ENCODE results near the gene CNTNAP2. TPM values are rescaled to one million over a fixed set of nuclear protein-coding genes. Genes with fewer than 3 reads are reported as not detected.

The CNTNAP2 gene
- total RNA-seq, 2 experiments from 2014 or later = 0.14 TPM; not detected in 1

GRCh38 chr7:148395990-148396716, 2279.6 kb downstream of the CNTNAP2 start:
- no peaks in the 10 kb centered on the region for H3K36me3 Mint-ChIP-seq (ENCODE audit: low read depth)
- H3K27ac Mint-ChIP-seq = no peak overlapping the region
- CTCF ChIA-PET = no interaction called here
- peaks cover 2% of the 10 kb centered on the region for H3K4me1 Mint-ChIP-seq (ENCODE audit: low read depth)
- intact Hi-C loops (cut with micrococcal nuclease) = no loop called here
- no peak for DNase-seq
- peaks cover 37% of the 10 kb centered on the region for H3K27me3 Mint-ChIP-seq (ENCODE audit: low read depth)
- no peak overlapping the region for H3K4me3 Mint-ChIP-seq
- no peaks in the 10 kb centered on the region for H3K9me3 Mint-ChIP-seq

GRCh38 chr7:148397056-148397455, 2280.5 kb downstream of the CNTNAP2 start:
- no peak for DNase-seq
- Mint-ChIP-seq H3K4me3 (no peak overlapping the region), H3K27ac (no peak overlapping the region), H3K4me1 (ENCODE audit: low read depth) (peaks cover 2% of the 10 kb centered on the region), H3K36me3 (ENCODE audit: low read depth) (no peaks in the 10 kb centered on the region), H3K9me3 (no peaks in the 10 kb centered on the region), H3K27me3 (ENCODE audit: low read depth) (peaks cover 42% of the 10 kb centered on the region)
- CTCF ChIA-PET = no interaction called here
- intact Hi-C loops (cut with micrococcal nuclease) = no loop called here

GRCh38 chr7:148397551-148397950, 2280.9 kb downstream of the CNTNAP2 start:
- Mint-ChIP-seq H3K27me3 (ENCODE audit: low read depth) (peaks cover 44% of the 10 kb centered on the region), H3K9me3 (no peaks in the 10 kb centered on the region), H3K4me3 (no peak overlapping the region), H3K36me3 (ENCODE audit: low read depth) (no peaks in the 10 kb centered on the region), H3K4me1 (ENCODE audit: low read depth) (peaks cover 2% of the 10 kb centered on the region), H3K27ac (no peak overlapping the region)
- intact Hi-C loops (cut with micrococcal nuclease) = no loop called here
- no peak for DNase-seq
- CTCF ChIA-PET = no interaction called here

- Mint-ChIP-seq H3K27ac (no peak overlapping the region), H3K9me3 (no peaks in the 10 kb centered on the region), H3K4me3 (no peak overlapping the region), H3K4me1 (ENCODE audit: low read depth) (peaks cover 2% of the 10 kb centered on the region), H3K27me3 (ENCODE audit: low read depth) (peaks cover 44% of the 10 kb centered on the region), H3K36me3 (ENCODE audit: low read depth) (no peaks in the 10 kb centered on the region)
- intact Hi-C loops (cut with micrococcal nuclease) = no loop called here
- no peak for DNase-seq
- CTCF ChIA-PET = no interaction called here
Measured at GRCh38 chr7:148397985-148398384, 2281.4 kb downstream of the CNTNAP2 start.

- Mint-ChIP-seq H3K36me3 (ENCODE audit: low read depth) (no peaks in the 10 kb centered on the region), H3K4me1 (ENCODE audit: low read depth) (peaks cover 2% of the 10 kb centered on the region), H3K27me3 (ENCODE audit: low read depth) (peaks cover 49% of the 10 kb centered on the region), H3K9me3 (no peaks in the 10 kb centered on the region), H3K27ac (no peak overlapping the region), H3K4me3 (no peak overlapping the region)
- no peak for DNase-seq
- intact Hi-C loops (cut with micrococcal nuclease) = no loop called here
- CTCF ChIA-PET = no interaction called here
Measured at GRCh38 chr7:148398844-148399365, 2282.3 kb downstream of the CNTNAP2 start.

- H3K36me3 Mint-ChIP-seq (ENCODE audit: low read depth) = no peaks in the 10 kb centered on the region
- H3K9me3 Mint-ChIP-seq = no peaks in the 10 kb centered on the region
- peaks cover 2% of the 10 kb centered on the region for H3K4me1 Mint-ChIP-seq (ENCODE audit: low read depth)
- peaks cover 49% of the 10 kb centered on the region for H3K27me3 Mint-ChIP-seq (ENCODE audit: low read depth)
- no peak for DNase-seq
- CTCF ChIA-PET = no interaction called here
- intact Hi-C loops (cut with micrococcal nuclease) = no loop called here
- H3K4me3 Mint-ChIP-seq = peak overlapping the region; percentile 2
- no peak overlapping the region for H3K27ac Mint-ChIP-seq
Measured at GRCh38 chr7:148400101-148400500, 2283.5 kb downstream of the CNTNAP2 start.

GRCh38 chr7:148402159-148402558, 2285.6 kb downstream of the CNTNAP2 start:
- Mint-ChIP-seq H3K4me1 (ENCODE audit: low read depth) (peaks cover 2% of the 10 kb centered on the region), H3K27me3 (ENCODE audit: low read depth) (peaks cover 41% of the 10 kb centered on the region), H3K9me3 (no peaks in the 10 kb centered on the region), H3K36me3 (ENCODE audit: low read depth) (no peaks in the 10 kb centered on the region), H3K27ac (no peak overlapping the region), H3K4me3 (no peak overlapping the region)
- CTCF ChIA-PET = interaction anchor here (0.7 kb wide), 1 partner anchor 95 kb away, joined by 3 read pairs; no protein-coding TSS in a partner anchor
- DNase-seq = no peak
- intact Hi-C loops (cut with micrococcal nuclease) = no loop called here

- no peaks in the 10 kb centered on the region for H3K36me3 Mint-ChIP-seq (ENCODE audit: low read depth)
- no peak for DNase-seq
- intact Hi-C loops (cut with micrococcal nuclease) = no loop called here
- CTCF ChIA-PET = no interaction called here
- no peaks in the 10 kb centered on the region for H3K4me1 Mint-ChIP-seq (ENCODE audit: low read depth)
- H3K27ac Mint-ChIP-seq = no peak overlapping the region
- H3K9me3 Mint-ChIP-seq = no peaks in the 10 kb centered on the region
- no peak overlapping the region for H3K4me3 Mint-ChIP-seq
- peaks cover 37% of the 10 kb centered on the region for H3K27me3 Mint-ChIP-seq (ENCODE audit: low read depth)
Measured at GRCh38 chr7:148403466-148403993, 2286.9 kb downstream of the CNTNAP2 start.

- Mint-ChIP-seq H3K4me1 (ENCODE audit: low read depth) (no peaks in the 10 kb centered on the region), H3K27me3 (ENCODE audit: low read depth) (peaks cover 9% of the 10 kb centered on the region), H3K9me3 (no peaks in the 10 kb centered on the region), H3K27ac (no peak overlapping the region), H3K36me3 (ENCODE audit: low read depth) (no peaks in the 10 kb centered on the region), H3K4me3 (no peak overlapping the region)
- CTCF ChIA-PET = interaction anchor here (0.6 kb wide), 1 partner anchor 503 kb away, joined by 3 read pairs; no protein-coding TSS in a partner anchor
- intact Hi-C loops (cut with micrococcal nuclease) = no loop called here
- no peak for DNase-seq
Measured at GRCh38 chr7:148408307-148408706, 2291.7 kb downstream of the CNTNAP2 start.

- no peak overlapping the region for H3K27ac Mint-ChIP-seq
- H3K4me3 Mint-ChIP-seq = no peak overlapping the region
- H3K4me1 Mint-ChIP-seq (ENCODE audit: low read depth) = no peaks in the 10 kb centered on the region
- H3K36me3 Mint-ChIP-seq (ENCODE audit: low read depth) = no peaks in the 10 kb centered on the region
- CTCF ChIA-PET = no interaction called here
- H3K9me3 Mint-ChIP-seq = no peaks in the 10 kb centered on the region
- DNase-seq = no peak
- peaks cover 2% of the 10 kb centered on the region for H3K27me3 Mint-ChIP-seq (ENCODE audit: low read depth)
- intact Hi-C loops (cut with micrococcal nuclease) = no loop called here
Measured at GRCh38 chr7:148410905-148411304, 2294.3 kb downstream of the CNTNAP2 start.

- Mint-ChIP-seq H3K27ac (no peak overlapping the region), H3K36me3 (ENCODE audit: low read depth) (no peaks in the 10 kb centered on the region), H3K4me3 (no peak overlapping the region), H3K27me3 (ENCODE audit: low read depth) (peaks cover 5% of the 10 kb centered on the region), H3K9me3 (no peaks in the 10 kb centered on the region), H3K4me1 (ENCODE audit: low read depth) (no peaks in the 10 kb centered on the region)
- intact Hi-C loops (cut with micrococcal nuclease) = no loop called here
- CTCF ChIA-PET = no interaction called here
- DNase-seq = no peak
Measured at GRCh38 chr7:148412691-148413090, 2296.1 kb downstream of the CNTNAP2 start.

GRCh38 chr7:148419856-148420832, 2303.5 kb downstream of the CNTNAP2 start:
- Mint-ChIP-seq H3K36me3 (ENCODE audit: low read depth) (no peaks in the 10 kb centered on the region), H3K27ac (no peak overlapping the region), H3K27me3 (ENCODE audit: low read depth) (peaks cover 19% of the 10 kb centered on the region), H3K9me3 (peaks cover 2% of the 10 kb centered on the region), H3K4me3 (no peak overlapping the region), H3K4me1 (ENCODE audit: low read depth) (no peaks in the 10 kb centered on the region)
- intact Hi-C loops (cut with micrococcal nuclease) = no loop called here
- CTCF ChIA-PET = interaction anchor here (0.7 kb wide), 1 partner anchor 123 kb away, joined by 3 read pairs; no protein-coding TSS in a partner anchor
- no peak for DNase-seq
